Astrocyte of the spinal cord (primary cell): ENCODE data around the gene ELL2.
"Not testable (repeated sequence)": the region's sequence is repeated elsewhere in the genome, so short reads cannot be mapped to it uniquely, and the experiment has no call there.

ENCODE experiments used
- DNase-seq: peaks from one replicate; pipeline ENCODE4 v3.0.0; 2011; ENCODE audit warnings: low read depth, low spot score
- H3K4me3 ChIP-seq: 2 replicates; pipeline ENCODE4 v1.5.1; 2011; ENCODE audit warnings: low read depth, mild to moderate bottlenecking, low read length, moderate library complexity
- in situ Hi-C: cut with HindIII; loops from 2 replicates; pipeline ENCODE4 v1.10.0; 2017; ENCODE audit warnings: low sequenced_read_pairs
- TF ChIP-seq, protein P1 (sequence below): IDR thresholded peaks from 2 replicates; pipeline ENCODE4 v1.5.1; 2012; ENCODE audit warnings: low read depth, mild to moderate bottlenecking, low read length, inconsistent platforms

ELL2 gene

DNA sequence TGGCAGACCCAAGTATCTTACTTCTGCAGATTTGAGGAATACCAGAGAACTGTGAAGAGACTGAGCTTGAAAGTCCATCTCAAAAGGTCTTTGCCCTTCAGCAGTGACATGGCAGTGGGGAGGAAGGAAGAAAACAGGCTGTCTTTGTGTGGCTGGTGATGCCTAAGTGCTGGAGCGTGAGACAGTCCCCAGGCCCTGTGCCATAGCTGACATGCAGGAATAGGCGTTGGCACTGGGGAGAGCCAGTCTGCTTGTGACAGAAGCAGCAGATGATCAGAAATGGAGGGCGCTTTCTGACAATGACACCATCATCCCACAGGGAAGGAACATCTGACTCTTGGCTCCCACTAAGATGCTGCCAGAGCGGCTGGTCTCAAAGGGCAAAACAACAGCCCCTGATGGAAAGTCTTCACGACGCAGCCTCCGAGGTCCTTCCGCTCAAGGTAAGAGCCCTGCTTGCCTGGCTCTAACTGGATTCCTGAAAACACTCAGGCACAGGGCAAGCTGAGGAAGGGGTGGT lies 123.6 kb downstream of the ELL2 start:
- in situ Hi-C loops = loop anchor here (25.0 kb wide), 1 partner anchor 176 kb away; no protein-coding TSS in a partner anchor
- no peak for DNase-seq
- TF ChIP-seq, protein P1, sequence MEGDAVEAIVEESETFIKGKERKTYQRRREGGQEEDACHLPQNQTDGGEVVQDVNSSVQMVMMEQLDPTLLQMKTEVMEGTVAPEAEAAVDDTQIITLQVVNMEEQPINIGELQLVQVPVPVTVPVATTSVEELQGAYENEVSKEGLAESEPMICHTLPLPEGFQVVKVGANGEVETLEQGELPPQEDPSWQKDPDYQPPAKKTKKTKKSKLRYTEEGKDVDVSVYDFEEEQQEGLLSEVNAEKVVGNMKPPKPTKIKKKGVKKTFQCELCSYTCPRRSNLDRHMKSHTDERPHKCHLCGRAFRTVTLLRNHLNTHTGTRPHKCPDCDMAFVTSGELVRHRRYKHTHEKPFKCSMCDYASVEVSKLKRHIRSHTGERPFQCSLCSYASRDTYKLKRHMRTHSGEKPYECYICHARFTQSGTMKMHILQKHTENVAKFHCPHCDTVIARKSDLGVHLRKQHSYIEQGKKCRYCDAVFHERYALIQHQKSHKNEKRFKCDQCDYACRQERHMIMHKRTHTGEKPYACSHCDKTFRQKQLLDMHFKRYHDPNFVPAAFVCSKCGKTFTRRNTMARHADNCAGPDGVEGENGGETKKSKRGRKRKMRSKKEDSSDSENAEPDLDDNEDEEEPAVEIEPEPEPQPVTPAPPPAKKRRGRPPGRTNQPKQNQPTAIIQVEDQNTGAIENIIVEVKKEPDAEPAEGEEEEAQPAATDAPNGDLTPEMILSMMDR = no peak
- H3K4me3 ChIP-seq = no peak overlapping the region

DNA sequence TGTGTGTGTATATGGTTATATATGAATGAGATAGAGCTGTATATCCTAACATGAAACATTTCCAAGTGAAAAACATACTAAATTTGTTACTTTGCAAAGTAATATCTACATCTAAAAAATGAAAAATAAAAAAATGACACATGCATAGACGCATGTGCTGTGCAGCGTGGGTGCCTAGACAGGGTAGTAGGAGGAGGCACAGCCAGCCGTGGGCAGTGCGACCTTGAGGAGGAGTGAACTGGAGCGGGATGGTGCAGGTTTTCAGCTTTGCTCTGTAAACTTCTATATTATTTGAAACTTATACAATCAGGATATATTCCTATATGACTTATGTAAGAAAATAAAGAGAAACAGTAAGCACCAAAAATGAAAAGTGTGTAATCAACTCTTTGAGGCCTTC lies 124.2 kb downstream of the ELL2 start:
- no peak overlapping the region for H3K4me3 ChIP-seq
- TF ChIP-seq, protein P1 = no peak
- no peak for DNase-seq
- in situ Hi-C loops = loop anchor here (25.0 kb wide), 1 partner anchor 175 kb away; no protein-coding TSS in a partner anchor

DNA sequence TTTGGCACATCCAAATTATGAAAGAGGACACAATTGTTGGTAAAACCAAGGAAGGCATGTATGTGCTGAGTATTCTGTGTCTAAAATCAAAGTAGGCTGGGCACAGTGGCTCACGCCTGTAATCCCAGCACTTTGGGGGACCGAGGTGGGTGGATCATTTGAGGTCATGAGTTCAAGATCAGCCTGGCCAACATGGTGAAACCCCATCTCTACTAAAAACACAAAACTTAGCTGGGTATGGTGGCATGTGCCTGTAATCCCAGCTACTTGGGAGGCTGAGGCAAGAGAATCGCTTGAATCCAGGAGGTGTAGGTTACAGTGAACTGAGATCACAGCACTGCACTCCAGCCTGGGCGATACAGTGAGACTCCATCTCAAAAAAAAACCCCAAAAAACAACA lies 124.7 kb downstream of the ELL2 start:
- in situ Hi-C loops = loop anchor here (25.0 kb wide), 1 partner anchor 175 kb away; no protein-coding TSS in a partner anchor
- not testable (repeated sequence) for H3K4me3 ChIP-seq, DNase-seq

DNA sequence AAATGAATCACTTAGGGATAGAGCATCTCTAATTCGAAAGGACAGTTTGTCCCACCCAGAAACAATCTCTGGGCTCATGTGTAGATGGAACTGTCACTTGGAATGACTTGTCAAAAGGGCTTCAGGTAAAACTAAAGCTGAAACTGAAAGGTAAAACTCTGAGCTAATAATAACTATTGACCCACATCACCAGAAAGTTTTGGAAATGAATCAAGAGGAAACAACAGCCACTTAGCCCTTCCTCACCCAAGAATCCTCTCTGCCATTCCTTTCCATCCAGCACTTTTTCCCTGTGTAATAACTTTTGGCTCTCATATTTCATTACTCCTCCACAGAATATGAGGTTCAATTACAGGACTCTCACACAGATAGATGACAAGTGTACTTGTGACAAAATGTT lies 125.1 kb downstream of the ELL2 start:
- TF ChIP-seq, protein P1 = no peak
- H3K4me3 ChIP-seq = no peak overlapping the region
- DNase-seq = no peak
- in situ Hi-C loops = loop anchor here (25.0 kb wide), 1 partner anchor 174 kb away; no protein-coding TSS in a partner anchor

DNA sequence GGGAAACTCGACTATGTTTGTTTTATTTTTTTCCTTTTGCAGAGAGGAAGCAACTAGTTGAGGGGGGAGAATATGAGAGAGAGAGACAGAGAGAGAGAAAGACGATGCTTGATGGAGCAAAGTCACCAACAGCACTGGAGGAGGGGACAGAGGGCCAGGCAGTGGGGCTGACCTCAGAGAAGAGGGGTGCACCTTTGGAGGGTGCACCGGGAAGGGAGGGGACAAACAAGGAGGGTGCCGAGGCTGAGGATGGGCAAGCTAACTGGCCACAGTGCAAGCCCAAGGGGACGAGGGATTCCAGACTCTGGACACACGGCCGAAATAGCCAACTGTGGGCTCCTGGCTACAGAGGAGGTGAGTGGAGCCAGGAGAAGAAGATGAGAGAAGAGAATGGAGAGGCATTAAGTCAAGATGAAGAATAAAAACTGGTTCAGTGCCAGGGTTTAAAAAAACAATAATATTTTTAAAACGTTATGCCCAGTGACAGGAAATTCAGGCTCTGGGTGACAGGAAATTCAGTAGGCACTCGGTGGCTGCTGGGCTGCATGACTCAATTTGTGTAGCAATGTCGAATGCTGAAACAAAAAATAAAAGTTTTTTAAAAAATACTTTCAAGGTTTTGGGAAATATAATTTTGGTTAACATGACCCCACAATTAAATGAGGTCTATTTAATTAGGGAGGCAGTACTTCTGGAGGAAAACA lies 125.8 kb downstream of the ELL2 start:
- DNase-seq = no peak
- in situ Hi-C loops = loop anchor here (25.0 kb wide), 1 partner anchor 174 kb away; no protein-coding TSS in a partner anchor
- TF ChIP-seq, protein P1 = no peak
- H3K4me3 ChIP-seq = no peak overlapping the region
